Fibroblast of lung (primary cell): ENCODE results near the gene TBCC. TPM values are rescaled to one million over a fixed set of nuclear protein-coding genes. Genes with fewer than 3 reads are reported as not detected.

Source experiments
- DNase-seq, 2 donors: peaks; one replicate each; pipeline versions ENCODE4 v3.0.0 to v3.0.0-alpha.2; 2010; ENCODE audit warnings: low read depth in 2 of 2
- H2AFZ ChIP-seq: 2 replicates; pipeline ENCODE4 v1.5.1; 2012; ENCODE audit warnings: low read length, control low read depth, inconsistent platforms
- H3K27ac ChIP-seq: 2 replicates; pipeline ENCODE4 v1.5.1; 2011; ENCODE audit warnings: low read length, control low read depth; ENCODE audit not compliant: insufficient read depth
- H3K27me3 ChIP-seq: 2 replicates; pipeline ENCODE4 v1.5.1; 2011; ENCODE audit warnings: mild to moderate bottlenecking, low read length; ENCODE audit not compliant: control insufficient read depth, insufficient read depth
- H3K36me3 ChIP-seq: 2 replicates; pipeline ENCODE4 v1.5.1; 2011; ENCODE audit warnings: low read length; ENCODE audit not compliant: control insufficient read depth, insufficient read depth
- H3K4me1 ChIP-seq: 2 replicates; pipeline ENCODE4 v1.5.1; 2011; ENCODE audit warnings: low read length; ENCODE audit not compliant: control insufficient read depth, insufficient read depth; ENCODE audit errors: extremely low read depth
- H3K4me2 ChIP-seq: 2 replicates; pipeline ENCODE4 v1.5.1; 2011; ENCODE audit warnings: low read length, control low read depth; ENCODE audit not compliant: insufficient read depth; ENCODE audit errors: extremely low read depth
- H3K4me3 ChIP-seq, 4 experiments: fragments of 200-600 bp in 1 of 4; sonication (generic) in 1 of 4; replicated peaks in 1 of 4; 2 replicates each; pipeline ENCODE4 v1.5.1; 2011 to 2016; ENCODE audit warnings: low read length in 4 of 4, low read depth in 3 of 4, mild to moderate bottlenecking in 3 of 4, control low read depth in 2 of 4, inconsistent platforms in 1 of 4, mixed read lengths in 1 of 4; ENCODE audit not compliant: insufficient read depth in 1 of 4; ENCODE audit errors: control extremely low read depth in 1 of 4
- H3K79me2 ChIP-seq: 2 replicates; pipeline ENCODE4 v1.5.1; 2012; ENCODE audit warnings: mild to moderate bottlenecking, low read length, inconsistent platforms; ENCODE audit not compliant: control insufficient read depth, insufficient read depth
- H3K9ac ChIP-seq: 2 replicates; pipeline ENCODE4 v1.5.1; 2011; ENCODE audit warnings: mild to moderate bottlenecking, low read length, control low read depth; ENCODE audit not compliant: insufficient read depth
- H3K9me3 ChIP-seq: 2 replicates; pipeline ENCODE4 v1.5.1; 2012; ENCODE audit warnings: low read depth, low read length; ENCODE audit not compliant: control insufficient read depth, insufficient read depth
- H4K20me1 ChIP-seq: 2 replicates; pipeline ENCODE4 v1.5.1; 2011; ENCODE audit warnings: low read length; ENCODE audit not compliant: control insufficient read depth, insufficient read depth; ENCODE audit errors: extremely low read depth
- CTCF ChIP-seq, 2 donors: IDR thresholded peaks in 1 of 2; conservative IDR thresholded peaks in 1 of 2; 1 replicate in 1 of 2; 2 replicates in 1 of 2; pipeline ENCODE4 v1.5.1; 2011 to 2012; ENCODE audit warnings: low read length in 2 of 2, control low read depth in 1 of 2, inconsistent platforms in 1 of 2, low read depth in 1 of 2, mild to moderate bottlenecking in 1 of 2
- EZH2 ChIP-seq: IDR thresholded peaks from 2 replicates; pipeline ENCODE4 v1.5.1; 2012; ENCODE audit warnings: low read length, control low read depth, mild to moderate bottlenecking; ENCODE audit errors: missing control alignments
- polyA plus RNA-seq, 2 donors: library from polyadenylated mRNA; depleted of rRNA in 1 of 2; stranded (reverse) in 1 of 2; unstranded in 1 of 2; fragments of >200 nt; gene quantifications; 2 replicates each; pipeline ENCODE4 v1.2.1, GENCODE V29; 2011 to 2012; ENCODE audit warnings: missing spikeins in 1 of 2
- total RNA-seq: library from RNA; depleted of rRNA; stranded (reverse); fragments of >200 nt; gene quantifications from 2 replicates; pipeline ENCODE4 v1.2.1, GENCODE V29; 2014

Gene TBCC
- total and polyA plus RNA-seq, 2 donors (not counting 1 experiment from before 2014, with no cell fraction given) = 18.2 to 50.0 TPM

GRCh38 chr6:42726485-42727086, 19.3 kb downstream of the TBCC start:
- peak; percentile 85 to 95 for DNase-seq
- H3K4me1 ChIP-seq = peaks cover 3% of the 10 kb centered on the region
- H3K27me3 ChIP-seq = no peaks in the 10 kb centered on the region
- H3K9ac ChIP-seq = peak overlapping the region; percentile 68
- peak overlapping the region; percentile 79 for H3K4me2 ChIP-seq
- peak overlapping the region; percentile 84 for H3K27ac ChIP-seq
- TF ChIP-seq EZH2 (no peak), CTCF (conservative IDR thresholded peaks at IDR 0.05 in 1 of 2, IDR thresholded peaks at IDR 0.05 in 1 of 2; ENCODE audit: low read depth in 1 of 2, low read length in 2 of 2) (peak; percentile 88 to 92)
- H4K20me1 ChIP-seq = no peaks in the 10 kb centered on the region
- no peaks in the 10 kb centered on the region for H3K79me2 ChIP-seq
- H2AFZ ChIP-seq = peak overlapping the region; percentile 86
- no peaks in the 10 kb centered on the region for H3K9me3 ChIP-seq
- H3K4me3 ChIP-seq = peak overlapping the region; percentile 27 to 72 (median 42)
- no peaks in the 10 kb centered on the region for H3K36me3 ChIP-seq

- peak overlapping the region; percentile 46 for H3K27ac ChIP-seq
- DNase-seq = peak in 1 of 2 donors; percentile 10
- peak overlapping the region in 3 of 4 experiments; percentile 27 to 72 (median 56) for H3K4me3 ChIP-seq
- H2AFZ ChIP-seq = no peak overlapping the region
- H4K20me1 ChIP-seq = no peaks in the 10 kb centered on the region
- no peaks in the 10 kb centered on the region for H3K9me3 ChIP-seq
- H3K4me2 ChIP-seq = peak overlapping the region; percentile 79
- H3K27me3 ChIP-seq = no peaks in the 10 kb centered on the region
- peaks cover 3% of the 10 kb centered on the region for H3K4me1 ChIP-seq
- H3K36me3 ChIP-seq = no peaks in the 10 kb centered on the region
- no peaks in the 10 kb centered on the region for H3K79me2 ChIP-seq
- TF ChIP-seq CTCF (conservative IDR thresholded peaks at IDR 0.05 in 1 of 2, IDR thresholded peaks at IDR 0.05 in 1 of 2; ENCODE audit: low read depth in 1 of 2, low read length in 2 of 2) = no peak
- no peak for TF ChIP-seq EZH2
- no peak overlapping the region for H3K9ac ChIP-seq
Measured at GRCh38 chr6:42726026-42726425, 19.9 kb downstream of the TBCC start.

- DNase-seq = no peak
Measured at GRCh38 chr6:42724825-42725224, 21.1 kb downstream of the TBCC start.

More at GRCh38 chr6:42724825-42725224, 21.1 kb downstream of the TBCC start:
- H3K4me3 ChIP-seq = no peak overlapping the region
- H3K9me3 ChIP-seq = no peaks in the 10 kb centered on the region
- no peak overlapping the region for H3K9ac ChIP-seq
- H3K27me3 ChIP-seq = no peaks in the 10 kb centered on the region
- H3K79me2 ChIP-seq = no peaks in the 10 kb centered on the region
- no peaks in the 10 kb centered on the region for H3K36me3 ChIP-seq
- no peak overlapping the region for H2AFZ ChIP-seq
- no peak overlapping the region for H3K4me2 ChIP-seq
- H4K20me1 ChIP-seq = no peaks in the 10 kb centered on the region
- H3K4me1 ChIP-seq = peaks cover 3% of the 10 kb centered on the region
- TF ChIP-seq CTCF (conservative IDR thresholded peaks at IDR 0.05 in 1 of 2, IDR thresholded peaks at IDR 0.05 in 1 of 2; ENCODE audit: low read depth in 1 of 2, low read length in 2 of 2) = no peak
- no peak for TF ChIP-seq EZH2
- H3K27ac ChIP-seq = no peak overlapping the region
